Hepatocyte (in vitro differentiated cells): Measurements from ENCODE around the gene CLEC4M.

Source experiments
- EZH2 ChIP-seq: fragments of 200-600 bp; sonication (generic); IDR thresholded peaks from 2 replicates; pipeline ENCODE4 v1.6.1; 2016; ENCODE audit warnings: antibody characterized with exemption, mild to moderate bottlenecking, borderline replicate concordance
- EZH2phosphoT487 ChIP-seq: fragments of 200-600 bp; sonication (generic); IDR thresholded peaks from one replicate; pipeline ENCODE4 v1.6.1; 2018; ENCODE audit warnings: antibody characterized with exemption, mild to moderate bottlenecking, low read depth, moderate library complexity; ENCODE audit not compliant: unreplicated experiment, severe bottlenecking
- TF ChIP-seq, protein P1 (sequence below): fragments of 200-600 bp; sonication (generic); IDR thresholded peaks from 2 replicates; pipeline ENCODE4 v1.5.1; 2016; ENCODE audit warnings: antibody characterized with exemption, mild to moderate bottlenecking; ENCODE audit not compliant: poor library complexity

DNA sequence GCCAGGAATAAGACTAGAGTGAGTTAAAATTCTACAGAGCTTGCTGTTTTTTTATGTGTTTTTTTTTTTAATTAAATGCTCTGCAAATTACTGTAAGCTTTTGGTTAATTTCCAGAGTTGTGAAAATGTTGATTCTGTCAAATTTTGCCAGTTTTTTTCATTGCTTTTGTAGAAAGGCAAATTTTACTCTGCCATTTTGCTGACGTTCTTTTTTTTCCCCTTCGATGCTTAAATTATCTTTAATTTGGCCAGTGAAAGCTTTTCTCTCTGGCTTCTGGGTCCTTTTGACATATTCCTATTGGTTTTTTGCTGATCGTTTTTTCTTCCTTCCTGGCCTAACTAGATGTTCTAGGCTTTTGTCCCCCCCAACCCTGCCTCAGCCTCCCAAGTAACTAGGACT is 43.2 kb downstream of the CLEC4M start:
- TF ChIP-seq, protein P1, sequence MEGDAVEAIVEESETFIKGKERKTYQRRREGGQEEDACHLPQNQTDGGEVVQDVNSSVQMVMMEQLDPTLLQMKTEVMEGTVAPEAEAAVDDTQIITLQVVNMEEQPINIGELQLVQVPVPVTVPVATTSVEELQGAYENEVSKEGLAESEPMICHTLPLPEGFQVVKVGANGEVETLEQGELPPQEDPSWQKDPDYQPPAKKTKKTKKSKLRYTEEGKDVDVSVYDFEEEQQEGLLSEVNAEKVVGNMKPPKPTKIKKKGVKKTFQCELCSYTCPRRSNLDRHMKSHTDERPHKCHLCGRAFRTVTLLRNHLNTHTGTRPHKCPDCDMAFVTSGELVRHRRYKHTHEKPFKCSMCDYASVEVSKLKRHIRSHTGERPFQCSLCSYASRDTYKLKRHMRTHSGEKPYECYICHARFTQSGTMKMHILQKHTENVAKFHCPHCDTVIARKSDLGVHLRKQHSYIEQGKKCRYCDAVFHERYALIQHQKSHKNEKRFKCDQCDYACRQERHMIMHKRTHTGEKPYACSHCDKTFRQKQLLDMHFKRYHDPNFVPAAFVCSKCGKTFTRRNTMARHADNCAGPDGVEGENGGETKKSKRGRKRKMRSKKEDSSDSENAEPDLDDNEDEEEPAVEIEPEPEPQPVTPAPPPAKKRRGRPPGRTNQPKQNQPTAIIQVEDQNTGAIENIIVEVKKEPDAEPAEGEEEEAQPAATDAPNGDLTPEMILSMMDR = no peak
- TF ChIP-seq EZH2phosphoT487 = no peak
- no peak for TF ChIP-seq EZH2
